WTC11 (cell line): ENCODE measurements around the gene MID2. TPM values are rescaled to one million over a fixed set of nuclear protein-coding genes. Genes with fewer than 3 reads are reported as not detected.
"Not testable (repeated sequence)": the region's sequence is repeated elsewhere in the genome, so short reads cannot be mapped to it uniquely, and the experiment has no call there.

Experiments
- ATAC-seq: fragments of 200-7000 bp; cut with Tn5 transposase; 2 replicates; pipeline ENCODE4 v1.10.0; 2021; ENCODE audit warnings: mild to moderate bottlenecking, moderate library complexity
- CTCF ChIA-PET: fragments of 300-600 bp; sonication (Branson Sonifier 250); formaldehyde crosslinking; loops from one replicate; lab custom pipeline; 2021; ENCODE audit warnings: antibody characterized with exemption; lab: Charles Lee
- POLR2A ChIA-PET: fragments of 350-600 bp; sonication (Branson Sonifier 250); formaldehyde crosslinking; loops from one replicate; lab custom pipeline; 2021; ENCODE audit warnings: antibody characterized with exemption; lab: Charles Lee
- DNase-seq: peaks from one replicate; pipeline ENCODE4 v3.0.0; 2021; ENCODE audit warnings: low spot score
- H3K27ac Mint-ChIP-seq: 2 replicates; pipeline ENCODE4 v1.8.0; 2021; ENCODE audit warnings: mixed read lengths
- H3K27me3 Mint-ChIP-seq: 2 replicates; pipeline ENCODE4 v1.8.0; 2021; ENCODE audit warnings: low read depth, mild to moderate bottlenecking, moderate library complexity, mixed read lengths
- H3K36me3 Mint-ChIP-seq: 2 replicates; pipeline ENCODE4 v1.8.0; 2021; ENCODE audit warnings: mixed read lengths
- H3K4me1 Mint-ChIP-seq: 2 replicates; pipeline ENCODE4 v1.8.0; 2022; ENCODE audit warnings: mixed read lengths
- H3K4me3 Mint-ChIP-seq: 2 replicates; pipeline ENCODE4 v1.8.0; 2021; ENCODE audit warnings: mild to moderate bottlenecking, moderate library complexity, mixed read lengths
- H3K9me3 Mint-ChIP-seq: 2 replicates; pipeline ENCODE4 v1.8.0; 2021; ENCODE audit warnings: mixed read lengths
- CBFB ChIP-seq: sonication (generic); formaldehyde crosslinking; IDR thresholded peaks from 2 replicates; pipeline ENCODE4 v1.8.1; 2022; ENCODE audit warnings: mild to moderate bottlenecking, low read depth, missing genetic modification reagents
- EMX1 ChIP-seq: fragments of 250-450 bp; sonication (Bioruptor Pico); IDR thresholded peaks from 2 replicates; pipeline ENCODE4 v1.8.0; 2021; ENCODE audit warnings: mild to moderate bottlenecking
- ETV6 ChIP-seq: sonication (generic); formaldehyde crosslinking; IDR thresholded peaks from 2 replicates; pipeline ENCODE4 v1.8.1; 2022; ENCODE audit warnings: mild to moderate bottlenecking, missing genetic modification reagents
- FOXJ3 ChIP-seq: sonication (generic); formaldehyde crosslinking; IDR thresholded peaks from 2 replicates; pipeline ENCODE4 v1.9.0; 2021; ENCODE audit warnings: missing genetic modification reagents, mild to moderate bottlenecking, borderline replicate concordance
- FOXP1 ChIP-seq: sonication (generic); formaldehyde crosslinking; IDR thresholded peaks from 2 replicates; pipeline ENCODE4 v1.8.0; 2022; ENCODE audit warnings: missing genetic modification reagents, mild to moderate bottlenecking, moderate library complexity, borderline replicate concordance
- IRF2 ChIP-seq: sonication (generic); formaldehyde crosslinking; IDR thresholded peaks from 2 replicates; pipeline ENCODE4 v1.8.0; 2022; ENCODE audit warnings: low read depth, missing genetic modification reagents, borderline replicate concordance
- NR3C1 ChIP-seq: sonication (generic); formaldehyde crosslinking; conservative IDR thresholded peaks from 2 replicates; pipeline ENCODE4 v1.8.1; 2023; ENCODE audit warnings: low read depth, mild to moderate bottlenecking, missing genetic modification reagents
- TCF7 ChIP-seq: sonication (generic); formaldehyde crosslinking; IDR thresholded peaks from 2 replicates; pipeline ENCODE4 v1.8.0; 2022; ENCODE audit warnings: mild to moderate bottlenecking, low read depth, missing genetic modification reagents, moderate library complexity
- TEAD1 ChIP-seq: sonication (generic); formaldehyde crosslinking; IDR thresholded peaks from 2 replicates; pipeline ENCODE4 v1.8.0; 2022; ENCODE audit warnings: mild to moderate bottlenecking, missing genetic modification reagents
- ZNF121 ChIP-seq: sonication (generic); formaldehyde crosslinking; IDR thresholded peaks from 2 replicates; pipeline ENCODE4 v1.8.0; 2023; ENCODE audit warnings: missing genetic modification reagents
- ZNF263 ChIP-seq: sonication (generic); formaldehyde crosslinking; IDR thresholded peaks from 2 replicates; pipeline ENCODE4 v1.8.1; 2022; ENCODE audit warnings: low read depth, mild to moderate bottlenecking, moderate library complexity, missing genetic modification reagents
- ZNF423 ChIP-seq: fragments of 250-450 bp; sonication (Bioruptor Pico); IDR thresholded peaks from 2 replicates; pipeline ENCODE4 v2.1.2; 2022; ENCODE audit warnings: mild to moderate bottlenecking, moderate library complexity
- total RNA-seq: library from RNA; stranded (reverse); gene quantifications from 3 replicates; pipeline ENCODE4 v1.2.3, GENCODE V29; 2021
- TF ChIP-seq, protein P1 (sequence below): fragments of 250-450 bp; sonication (Bioruptor Pico); IDR thresholded peaks from 2 replicates; pipeline ENCODE4 v1.8.0; 2021; ENCODE audit warnings: mild to moderate bottlenecking
- TF ChIP-seq, protein P2 (sequence below): sonication (generic); formaldehyde crosslinking; IDR thresholded peaks from 2 replicates; pipeline ENCODE4 v1.8.1; 2022; ENCODE audit warnings: missing genetic modification reagents, borderline replicate concordance
- TF ChIP-seq, protein P3 (sequence below): fragments of 250-450 bp; sonication (Bioruptor Pico); IDR thresholded peaks from 2 replicates; pipeline ENCODE4 v2.1.2; 2022; ENCODE audit warnings: mild to moderate bottlenecking, moderate library complexity
- TF ChIP-seq, protein P4 (sequence below): sonication (generic); formaldehyde crosslinking; IDR thresholded peaks from 2 replicates; pipeline ENCODE4 v1.8.0; 2022; ENCODE audit warnings: mild to moderate bottlenecking, missing genetic modification reagents
- TF ChIP-seq, protein P5 (sequence below): sonication (generic); formaldehyde crosslinking; IDR thresholded peaks from 2 replicates; pipeline ENCODE4 v1.8.0; 2023; ENCODE audit warnings: missing genetic modification reagents, mild to moderate bottlenecking, borderline replicate concordance
- TF ChIP-seq, protein P6 (sequence below): sonication (generic); formaldehyde crosslinking; IDR thresholded peaks from 2 replicates; pipeline ENCODE4 v1.8.1; 2022; ENCODE audit warnings: low read depth, missing genetic modification reagents, borderline replicate concordance
- TF ChIP-seq, protein P7 (sequence below): sonication (generic); formaldehyde crosslinking; IDR thresholded peaks from 2 replicates; pipeline ENCODE4 v1.8.1; 2023; ENCODE audit warnings: mild to moderate bottlenecking, missing genetic modification reagents

Gene MID2
- total RNA-seq, 1 experiment from 2014 or later = 6.4 TPM

DNA sequence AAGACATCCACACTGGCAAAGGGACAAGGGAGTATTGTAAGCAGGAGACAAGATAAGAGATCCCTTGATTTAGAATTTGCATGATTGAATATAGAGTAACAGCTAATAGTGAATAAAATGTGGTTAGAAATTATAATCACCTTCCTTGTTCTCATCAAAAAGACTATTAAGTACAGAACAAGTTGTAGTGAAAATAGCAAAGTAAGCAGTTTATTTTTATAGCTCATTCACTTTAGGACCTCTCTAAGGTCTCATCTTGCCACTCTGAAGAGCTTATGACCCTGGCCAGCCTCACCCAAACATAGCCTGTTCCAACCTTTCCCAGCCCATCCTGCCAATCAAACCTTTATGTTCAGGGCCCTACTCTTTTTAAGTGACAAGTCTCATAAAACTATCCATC is 30.6 kb downstream of the MID2 start (continued):
- no peak for TF ChIP-seq FOXJ3
- TF ChIP-seq TEAD1 = no peak
- TF ChIP-seq, protein P1, sequence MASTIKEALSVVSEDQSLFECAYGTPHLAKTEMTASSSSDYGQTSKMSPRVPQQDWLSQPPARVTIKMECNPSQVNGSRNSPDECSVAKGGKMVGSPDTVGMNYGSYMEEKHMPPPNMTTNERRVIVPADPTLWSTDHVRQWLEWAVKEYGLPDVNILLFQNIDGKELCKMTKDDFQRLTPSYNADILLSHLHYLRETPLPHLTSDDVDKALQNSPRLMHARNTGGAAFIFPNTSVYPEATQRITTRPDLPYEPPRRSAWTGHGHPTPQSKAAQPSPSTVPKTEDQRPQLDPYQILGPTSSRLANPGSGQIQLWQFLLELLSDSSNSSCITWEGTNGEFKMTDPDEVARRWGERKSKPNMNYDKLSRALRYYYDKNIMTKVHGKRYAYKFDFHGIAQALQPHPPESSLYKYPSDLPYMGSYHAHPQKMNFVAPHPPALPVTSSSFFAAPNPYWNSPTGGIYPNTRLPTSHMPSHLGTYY (CRISPR knock-in tag) = no peak
- TF ChIP-seq ZNF263 (CRISPR knock-in tag) = no peak
- TF ChIP-seq, protein P2, sequence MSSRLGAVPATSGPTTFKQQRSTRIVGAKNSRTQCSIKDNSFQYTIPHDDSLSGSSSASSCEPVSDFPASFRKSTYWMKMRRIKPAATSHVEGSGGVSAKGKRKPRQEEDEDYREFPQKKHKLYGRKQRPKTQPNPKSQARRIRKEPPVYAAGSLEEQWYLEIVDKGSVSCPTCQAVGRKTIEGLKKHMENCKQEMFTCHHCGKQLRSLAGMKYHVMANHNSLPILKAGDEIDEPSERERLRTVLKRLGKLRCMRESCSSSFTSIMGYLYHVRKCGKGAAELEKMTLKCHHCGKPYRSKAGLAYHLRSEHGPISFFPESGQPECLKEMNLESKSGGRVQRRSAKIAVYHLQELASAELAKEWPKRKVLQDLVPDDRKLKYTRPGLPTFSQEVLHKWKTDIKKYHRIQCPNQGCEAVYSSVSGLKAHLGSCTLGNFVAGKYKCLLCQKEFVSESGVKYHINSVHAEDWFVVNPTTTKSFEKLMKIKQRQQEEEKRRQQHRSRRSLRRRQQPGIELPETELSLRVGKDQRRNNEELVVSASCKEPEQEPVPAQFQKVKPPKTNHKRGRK = no peak

DNA sequence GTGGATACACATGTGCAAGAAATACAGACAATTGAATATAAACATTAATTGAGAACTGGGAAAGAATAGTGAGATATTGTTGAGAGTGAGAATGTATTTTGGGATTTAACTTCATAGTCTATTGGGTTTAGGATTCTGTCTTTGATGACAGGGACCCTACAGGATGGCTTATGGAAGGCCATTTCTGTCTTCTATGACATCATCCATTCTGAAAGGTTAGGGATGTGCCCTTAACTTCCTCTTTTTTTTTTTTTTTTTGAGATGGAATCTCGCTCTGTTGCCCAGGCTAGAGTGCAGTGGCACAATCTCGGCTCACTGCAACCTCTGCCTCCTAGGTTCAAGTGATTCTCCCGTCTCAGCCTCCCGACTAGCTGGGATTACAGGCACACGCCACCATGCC is 31.4 kb downstream of the MID2 start:
- ATAC-seq, CTCF ChIA-PET, H3K27ac Mint-ChIP-seq, POLR2A ChIA-PET, H3K4me3 Mint-ChIP-seq, H3K9me3 Mint-ChIP-seq, H3K27me3 Mint-ChIP-seq, DNase-seq, H3K36me3 Mint-ChIP-seq: not testable (repeated sequence)
- H3K4me1 Mint-ChIP-seq = peaks cover 18% of the 10 kb centered on the region

DNA sequence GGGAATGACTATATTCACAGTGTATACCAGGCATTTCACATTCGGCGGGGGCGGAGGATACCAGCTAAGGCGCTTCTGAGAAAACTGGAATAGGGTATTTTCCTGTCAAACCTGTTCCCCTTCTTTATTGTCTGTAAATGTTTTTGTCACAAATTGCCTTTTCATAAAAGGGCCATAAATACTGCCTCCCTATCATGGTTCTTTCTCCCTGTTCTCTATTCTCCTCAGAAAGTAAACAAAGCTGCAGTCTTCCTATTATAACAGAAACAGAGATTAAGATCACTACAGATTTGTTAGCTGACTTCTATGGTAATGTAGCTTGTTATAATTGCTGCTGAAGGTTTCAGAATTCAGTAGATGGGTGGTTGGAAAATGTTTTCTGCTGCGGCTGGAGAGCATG is 32.2 kb downstream of the MID2 start:
- ATAC-seq (no peak), DNase-seq (no peak)
- Mint-ChIP-seq H3K9me3 (no peaks in the 10 kb centered on the region), H3K4me3 (no peak overlapping the region), H3K27ac (no peak overlapping the region), H3K27me3 (no peaks in the 10 kb centered on the region)
- TF ChIP-seq, protein P3, sequence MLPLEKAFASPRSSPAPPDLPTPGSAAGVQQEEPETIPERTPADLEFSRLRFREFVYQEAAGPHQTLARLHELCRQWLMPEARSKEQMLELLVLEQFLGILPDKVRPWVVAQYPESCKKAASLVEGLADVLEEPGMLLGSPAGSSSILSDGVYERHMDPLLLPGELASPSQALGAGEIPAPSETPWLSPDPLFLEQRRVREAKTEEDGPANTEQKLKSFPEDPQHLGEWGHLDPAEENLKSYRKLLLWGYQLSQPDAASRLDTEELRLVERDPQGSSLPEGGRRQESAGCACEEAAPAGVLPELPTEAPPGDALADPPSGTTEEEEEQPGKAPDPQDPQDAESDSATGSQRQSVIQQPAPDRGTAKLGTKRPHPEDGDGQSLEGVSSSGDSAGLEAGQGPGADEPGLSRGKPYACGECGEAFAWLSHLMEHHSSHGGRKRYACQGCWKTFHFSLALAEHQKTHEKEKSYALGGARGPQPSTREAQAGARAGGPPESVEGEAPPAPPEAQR (CRISPR knock-in tag) = no peak
- TF ChIP-seq EMX1 (CRISPR knock-in tag) = no peak
- no peak for TF ChIP-seq CBFB (CRISPR knock-in tag)
- no peak for TF ChIP-seq TCF7 (CRISPR knock-in tag)
- TF ChIP-seq ZNF121 (CRISPR knock-in tag) = no peak
- TF ChIP-seq, all 79 proteins: peak for 0
- Mint-ChIP-seq H3K4me1 (peaks cover 10% of the 10 kb centered on the region), H3K36me3 (no peaks in the 10 kb centered on the region)
- CTCF ChIA-PET = no interaction called here
- POLR2A ChIA-PET = no interaction called here

DNA sequence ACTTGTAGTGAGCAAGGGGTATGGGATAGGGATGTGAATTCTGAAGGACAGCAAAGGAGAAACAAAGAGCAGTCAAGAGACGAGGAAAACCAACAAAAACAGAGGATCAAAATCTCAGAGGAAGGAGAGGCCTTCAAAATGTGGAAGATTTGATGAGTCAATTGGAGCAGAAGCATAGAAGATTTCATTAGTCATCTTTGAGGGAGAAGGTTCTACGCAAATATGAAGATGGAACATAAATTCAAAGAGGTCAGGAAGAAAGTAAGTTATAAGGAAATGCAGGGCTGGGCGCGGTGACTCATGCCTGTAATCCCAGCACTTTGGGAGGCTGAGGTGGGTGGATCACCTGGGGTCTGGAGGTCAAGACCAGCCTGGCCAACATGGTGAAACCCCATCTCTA is 35.4 kb downstream of the MID2 start:
- Mint-ChIP-seq H3K27me3 (no peaks in the 10 kb centered on the region), H3K4me1 (peaks cover 17% of the 10 kb centered on the region), H3K36me3 (no peaks in the 10 kb centered on the region), H3K27ac (no peak overlapping the region), H3K4me3 (no peak overlapping the region), H3K9me3 (no peaks in the 10 kb centered on the region)
- POLR2A ChIA-PET = no interaction called here
- CTCF ChIA-PET = no interaction called here
- DNase-seq (no peak), ATAC-seq (no peak)
- TF ChIP-seq ZNF423 (CRISPR knock-in tag) = no peak
- TF ChIP-seq, protein P4, sequence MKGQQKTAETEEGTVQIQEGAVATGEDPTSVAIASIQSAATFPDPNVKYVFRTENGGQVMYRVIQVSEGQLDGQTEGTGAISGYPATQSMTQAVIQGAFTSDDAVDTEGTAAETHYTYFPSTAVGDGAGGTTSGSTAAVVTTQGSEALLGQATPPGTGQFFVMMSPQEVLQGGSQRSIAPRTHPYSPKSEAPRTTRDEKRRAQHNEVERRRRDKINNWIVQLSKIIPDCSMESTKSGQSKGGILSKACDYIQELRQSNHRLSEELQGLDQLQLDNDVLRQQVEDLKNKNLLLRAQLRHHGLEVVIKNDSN (CRISPR knock-in tag) = no peak
- TF ChIP-seq, protein P5, sequence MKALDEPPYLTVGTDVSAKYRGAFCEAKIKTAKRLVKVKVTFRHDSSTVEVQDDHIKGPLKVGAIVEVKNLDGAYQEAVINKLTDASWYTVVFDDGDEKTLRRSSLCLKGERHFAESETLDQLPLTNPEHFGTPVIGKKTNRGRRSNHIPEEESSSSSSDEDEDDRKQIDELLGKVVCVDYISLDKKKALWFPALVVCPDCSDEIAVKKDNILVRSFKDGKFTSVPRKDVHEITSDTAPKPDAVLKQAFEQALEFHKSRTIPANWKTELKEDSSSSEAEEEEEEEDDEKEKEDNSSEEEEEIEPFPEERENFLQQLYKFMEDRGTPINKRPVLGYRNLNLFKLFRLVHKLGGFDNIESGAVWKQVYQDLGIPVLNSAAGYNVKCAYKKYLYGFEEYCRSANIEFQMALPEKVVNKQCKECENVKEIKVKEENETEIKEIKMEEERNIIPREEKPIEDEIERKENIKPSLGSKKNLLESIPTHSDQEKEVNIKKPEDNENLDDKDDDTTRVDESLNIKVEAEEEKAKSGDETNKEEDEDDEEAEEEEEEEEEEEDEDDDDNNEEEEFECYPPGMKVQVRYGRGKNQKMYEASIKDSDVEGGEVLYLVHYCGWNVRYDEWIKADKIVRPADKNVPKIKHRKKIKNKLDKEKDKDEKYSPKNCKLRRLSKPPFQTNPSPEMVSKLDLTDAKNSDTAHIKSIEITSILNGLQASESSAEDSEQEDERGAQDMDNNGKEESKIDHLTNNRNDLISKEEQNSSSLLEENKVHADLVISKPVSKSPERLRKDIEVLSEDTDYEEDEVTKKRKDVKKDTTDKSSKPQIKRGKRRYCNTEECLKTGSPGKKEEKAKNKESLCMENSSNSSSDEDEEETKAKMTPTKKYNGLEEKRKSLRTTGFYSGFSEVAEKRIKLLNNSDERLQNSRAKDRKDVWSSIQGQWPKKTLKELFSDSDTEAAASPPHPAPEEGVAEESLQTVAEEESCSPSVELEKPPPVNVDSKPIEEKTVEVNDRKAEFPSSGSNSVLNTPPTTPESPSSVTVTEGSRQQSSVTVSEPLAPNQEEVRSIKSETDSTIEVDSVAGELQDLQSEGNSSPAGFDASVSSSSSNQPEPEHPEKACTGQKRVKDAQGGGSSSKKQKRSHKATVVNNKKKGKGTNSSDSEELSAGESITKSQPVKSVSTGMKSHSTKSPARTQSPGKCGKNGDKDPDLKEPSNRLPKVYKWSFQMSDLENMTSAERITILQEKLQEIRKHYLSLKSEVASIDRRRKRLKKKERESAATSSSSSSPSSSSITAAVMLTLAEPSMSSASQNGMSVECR = no peak
- TF ChIP-seq, protein P6, sequence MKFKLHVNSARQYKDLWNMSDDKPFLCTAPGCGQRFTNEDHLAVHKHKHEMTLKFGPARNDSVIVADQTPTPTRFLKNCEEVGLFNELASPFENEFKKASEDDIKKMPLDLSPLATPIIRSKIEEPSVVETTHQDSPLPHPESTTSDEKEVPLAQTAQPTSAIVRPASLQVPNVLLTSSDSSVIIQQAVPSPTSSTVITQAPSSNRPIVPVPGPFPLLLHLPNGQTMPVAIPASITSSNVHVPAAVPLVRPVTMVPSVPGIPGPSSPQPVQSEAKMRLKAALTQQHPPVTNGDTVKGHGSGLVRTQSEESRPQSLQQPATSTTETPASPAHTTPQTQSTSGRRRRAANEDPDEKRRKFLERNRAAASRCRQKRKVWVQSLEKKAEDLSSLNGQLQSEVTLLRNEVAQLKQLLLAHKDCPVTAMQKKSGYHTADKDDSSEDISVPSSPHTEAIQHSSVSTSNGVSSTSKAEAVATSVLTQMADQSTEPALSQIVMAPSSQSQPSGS = no peak
- no peak for TF ChIP-seq NR3C1 (CRISPR knock-in tag)
- TF ChIP-seq, protein P7, sequence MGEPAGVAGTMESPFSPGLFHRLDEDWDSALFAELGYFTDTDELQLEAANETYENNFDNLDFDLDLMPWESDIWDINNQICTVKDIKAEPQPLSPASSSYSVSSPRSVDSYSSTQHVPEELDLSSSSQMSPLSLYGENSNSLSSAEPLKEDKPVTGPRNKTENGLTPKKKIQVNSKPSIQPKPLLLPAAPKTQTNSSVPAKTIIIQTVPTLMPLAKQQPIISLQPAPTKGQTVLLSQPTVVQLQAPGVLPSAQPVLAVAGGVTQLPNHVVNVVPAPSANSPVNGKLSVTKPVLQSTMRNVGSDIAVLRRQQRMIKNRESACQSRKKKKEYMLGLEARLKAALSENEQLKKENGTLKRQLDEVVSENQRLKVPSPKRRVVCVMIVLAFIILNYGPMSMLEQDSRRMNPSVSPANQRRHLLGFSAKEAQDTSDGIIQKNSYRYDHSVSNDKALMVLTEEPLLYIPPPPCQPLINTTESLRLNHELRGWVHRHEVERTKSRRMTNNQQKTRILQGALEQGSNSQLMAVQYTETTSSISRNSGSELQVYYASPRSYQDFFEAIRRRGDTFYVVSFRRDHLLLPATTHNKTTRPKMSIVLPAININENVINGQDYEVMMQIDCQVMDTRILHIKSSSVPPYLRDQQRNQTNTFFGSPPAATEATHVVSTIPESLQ (CRISPR knock-in tag) = no peak
- no peak for TF ChIP-seq ETV6 (CRISPR knock-in tag)
- no peak for TF ChIP-seq IRF2 (CRISPR knock-in tag)
- no peak for TF ChIP-seq FOXP1 (CRISPR knock-in tag)
